ENCODE results near the gene SOD2. TPM values are rescaled to one million over a fixed set of nuclear protein-coding genes. Genes with fewer than 3 reads are reported as not detected.
"Not testable (repeated sequence)": the region's sequence is repeated elsewhere in the genome, so short reads cannot be mapped to it uniquely, and the experiment has no call there.

Gene SOD2
- total RNA-seq, 1 donor from 2014 or later = 73.1 TPM

DNA sequence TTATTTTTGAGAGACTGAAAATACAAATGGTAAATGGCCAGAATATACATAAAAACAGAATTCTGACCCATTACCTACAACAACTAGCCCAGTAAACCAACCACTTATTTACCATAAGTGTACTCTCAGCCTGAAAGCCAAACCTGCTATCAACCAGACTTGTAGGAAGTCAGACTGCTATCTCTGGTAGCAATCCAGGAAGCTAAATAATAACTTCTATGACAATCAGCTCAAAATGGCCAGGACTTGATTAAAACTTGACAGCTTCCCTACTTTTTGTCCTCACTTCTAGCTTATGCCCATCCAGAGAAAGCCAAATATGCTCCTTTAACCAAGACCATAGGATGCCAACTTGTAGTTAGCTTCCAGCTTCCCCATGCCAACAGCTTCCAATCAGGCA is 29.6 kb upstream of the SOD2 start:
- Mint-ChIP-seq H3K27me3 (ENCODE audit: unreplicated experiment) (no peaks in the 10 kb centered on the region), H3K4me1 (ENCODE audit: unreplicated experiment) (peaks cover 12% of the 10 kb centered on the region), H3K36me3 (ENCODE audit: unreplicated experiment) (no peaks in the 10 kb centered on the region), H3K4me3 (ENCODE audit: unreplicated experiment) (no peak overlapping the region), H3K27ac (ENCODE audit: unreplicated experiment) (no peak overlapping the region), H3K9me3 (ENCODE audit: unreplicated experiment) (no peaks in the 10 kb centered on the region)
- DNase-seq (ENCODE audit: extremely low spot score, unreplicated experiment) = no peak
- TF ChIP-seq, protein P1, sequence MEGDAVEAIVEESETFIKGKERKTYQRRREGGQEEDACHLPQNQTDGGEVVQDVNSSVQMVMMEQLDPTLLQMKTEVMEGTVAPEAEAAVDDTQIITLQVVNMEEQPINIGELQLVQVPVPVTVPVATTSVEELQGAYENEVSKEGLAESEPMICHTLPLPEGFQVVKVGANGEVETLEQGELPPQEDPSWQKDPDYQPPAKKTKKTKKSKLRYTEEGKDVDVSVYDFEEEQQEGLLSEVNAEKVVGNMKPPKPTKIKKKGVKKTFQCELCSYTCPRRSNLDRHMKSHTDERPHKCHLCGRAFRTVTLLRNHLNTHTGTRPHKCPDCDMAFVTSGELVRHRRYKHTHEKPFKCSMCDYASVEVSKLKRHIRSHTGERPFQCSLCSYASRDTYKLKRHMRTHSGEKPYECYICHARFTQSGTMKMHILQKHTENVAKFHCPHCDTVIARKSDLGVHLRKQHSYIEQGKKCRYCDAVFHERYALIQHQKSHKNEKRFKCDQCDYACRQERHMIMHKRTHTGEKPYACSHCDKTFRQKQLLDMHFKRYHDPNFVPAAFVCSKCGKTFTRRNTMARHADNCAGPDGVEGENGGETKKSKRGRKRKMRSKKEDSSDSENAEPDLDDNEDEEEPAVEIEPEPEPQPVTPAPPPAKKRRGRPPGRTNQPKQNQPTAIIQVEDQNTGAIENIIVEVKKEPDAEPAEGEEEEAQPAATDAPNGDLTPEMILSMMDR (IDR thresholded peaks at IDR 0.05) = no peak

DNA sequence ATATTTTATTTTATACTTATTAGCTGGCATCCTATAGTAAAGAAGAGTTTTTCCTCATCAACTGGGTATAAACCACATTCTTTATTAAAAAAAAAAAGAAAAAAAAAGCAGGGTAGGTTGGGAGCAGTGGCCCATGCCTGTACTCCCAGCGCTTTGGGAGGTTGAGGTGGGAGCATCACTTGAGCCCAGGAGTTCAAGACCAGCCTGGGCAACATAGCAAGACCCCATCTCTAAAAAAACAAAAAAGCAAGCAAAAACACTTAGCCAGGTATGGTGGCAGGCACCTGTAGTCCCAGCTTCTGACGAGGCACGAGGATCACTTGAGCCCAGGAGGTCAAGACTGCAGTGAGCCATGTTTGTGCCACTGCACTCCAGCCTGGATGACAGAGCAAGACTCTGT is 28.9 kb upstream of the SOD2 start:
- H3K27ac Mint-ChIP-seq (ENCODE audit: unreplicated experiment); H3K4me3 Mint-ChIP-seq (ENCODE audit: unreplicated experiment); H3K36me3 Mint-ChIP-seq (ENCODE audit: unreplicated experiment); H3K27me3 Mint-ChIP-seq (ENCODE audit: unreplicated experiment); H3K9me3 Mint-ChIP-seq (ENCODE audit: unreplicated experiment); DNase-seq (ENCODE audit: extremely low spot score, unreplicated experiment): not testable (repeated sequence)
- peaks cover 12% of the 10 kb centered on the region for H3K4me1 Mint-ChIP-seq (ENCODE audit: unreplicated experiment)

DNA sequence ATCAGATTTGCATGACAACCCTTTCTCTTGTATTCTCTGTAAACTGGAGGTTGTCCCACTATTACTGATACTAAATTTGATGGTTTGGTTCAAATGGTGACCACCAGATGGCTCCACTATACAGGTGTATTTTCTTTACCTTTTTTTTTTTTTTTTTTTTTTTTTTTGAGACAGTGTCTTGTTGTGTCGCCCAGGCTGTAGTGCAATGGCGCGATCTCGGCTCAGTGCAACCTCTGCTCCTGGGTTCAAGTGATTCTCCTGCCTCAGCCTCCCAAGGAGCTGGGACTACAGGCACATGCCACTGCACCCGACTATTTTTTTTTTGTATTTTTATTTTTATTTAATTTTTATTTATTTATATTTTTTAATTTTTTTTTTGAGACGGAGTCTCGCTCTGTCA is 27.7 kb upstream of the SOD2 start:
- no peaks in the 10 kb centered on the region for H3K9me3 Mint-ChIP-seq (ENCODE audit: unreplicated experiment)
- peaks cover 11% of the 10 kb centered on the region for H3K4me1 Mint-ChIP-seq (ENCODE audit: unreplicated experiment)
- H3K4me3 Mint-ChIP-seq (ENCODE audit: unreplicated experiment) = no peak overlapping the region
- no peaks in the 10 kb centered on the region for H3K27me3 Mint-ChIP-seq (ENCODE audit: unreplicated experiment)
- DNase-seq (ENCODE audit: extremely low spot score, unreplicated experiment) = no peak
- no peaks in the 10 kb centered on the region for H3K36me3 Mint-ChIP-seq (ENCODE audit: unreplicated experiment)
- TF ChIP-seq, protein P1 (IDR thresholded peaks at IDR 0.05) = peak; percentile 52
- no peak overlapping the region for H3K27ac Mint-ChIP-seq (ENCODE audit: unreplicated experiment)

DNA sequence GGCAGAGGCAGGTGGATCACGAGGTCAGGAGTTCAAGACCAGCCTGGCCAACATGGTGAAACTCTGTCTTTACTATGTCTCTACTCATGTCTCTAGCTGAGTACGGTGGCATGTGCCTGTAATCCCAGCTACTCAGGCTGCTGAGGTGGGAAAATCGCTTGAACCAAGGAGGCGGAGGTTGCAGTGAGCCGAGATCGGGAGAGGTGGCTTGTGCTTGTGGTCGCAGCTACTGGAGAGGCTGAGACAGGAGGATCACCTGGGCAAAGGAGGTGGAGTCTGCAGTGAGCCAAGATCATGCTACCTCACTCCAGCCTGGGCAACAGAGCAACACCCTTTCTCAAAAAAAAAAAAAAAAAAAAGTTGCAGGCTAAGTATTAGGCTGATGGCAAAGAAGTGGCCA is 26.2 kb upstream of the SOD2 start:
- Mint-ChIP-seq H3K4me1 (ENCODE audit: unreplicated experiment) (peaks cover 6% of the 10 kb centered on the region), H3K4me3 (ENCODE audit: unreplicated experiment) (no peak overlapping the region), H3K36me3 (ENCODE audit: unreplicated experiment) (peaks cover 5% of the 10 kb centered on the region), H3K27ac (ENCODE audit: unreplicated experiment) (no peak overlapping the region), H3K9me3 (ENCODE audit: unreplicated experiment) (no peaks in the 10 kb centered on the region), H3K27me3 (ENCODE audit: unreplicated experiment) (no peaks in the 10 kb centered on the region)
- TF ChIP-seq, protein P1 (IDR thresholded peaks at IDR 0.05) = no peak
- DNase-seq (ENCODE audit: extremely low spot score, unreplicated experiment) = no peak

DNA sequence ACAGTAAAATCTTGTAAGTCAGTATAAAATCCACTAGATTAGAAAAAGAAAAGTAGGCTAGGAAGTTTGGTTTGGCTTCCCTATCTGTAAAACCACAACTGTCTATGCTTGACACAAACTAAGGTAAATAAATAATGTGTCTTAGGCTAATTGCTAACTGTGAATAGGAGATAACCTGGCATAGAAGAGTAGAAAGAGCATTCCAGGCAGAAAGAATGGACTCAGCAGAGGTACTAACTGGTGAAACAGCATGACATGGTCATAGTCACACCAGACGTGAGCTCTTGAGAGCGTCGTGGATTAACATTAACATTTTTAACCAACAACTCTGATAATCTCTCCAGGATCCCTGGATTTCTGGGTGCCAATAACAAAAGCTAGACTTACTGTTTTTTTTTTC is 25.6 kb upstream of the SOD2 start:
- no peak for DNase-seq (ENCODE audit: extremely low spot score, unreplicated experiment)
- Mint-ChIP-seq H3K4me1 (ENCODE audit: unreplicated experiment) (peaks cover 6% of the 10 kb centered on the region), H3K27ac (ENCODE audit: unreplicated experiment) (no peak overlapping the region), H3K9me3 (ENCODE audit: unreplicated experiment) (no peaks in the 10 kb centered on the region), H3K27me3 (ENCODE audit: unreplicated experiment) (no peaks in the 10 kb centered on the region), H3K4me3 (ENCODE audit: unreplicated experiment) (no peak overlapping the region), H3K36me3 (ENCODE audit: unreplicated experiment) (peaks cover 5% of the 10 kb centered on the region)
- TF ChIP-seq, protein P1 (IDR thresholded peaks at IDR 0.05) = no peak

All from osteocyte (in vitro differentiated cells).